NCI-H345 (cell line): Measurements from ENCODE around the gene CA9.

Experiments used
- DNase-seq: peaks from one replicate; lab custom pipeline; 2025; lab: John Stamatoyannopoulos, UW

CA9 gene

DNA sequence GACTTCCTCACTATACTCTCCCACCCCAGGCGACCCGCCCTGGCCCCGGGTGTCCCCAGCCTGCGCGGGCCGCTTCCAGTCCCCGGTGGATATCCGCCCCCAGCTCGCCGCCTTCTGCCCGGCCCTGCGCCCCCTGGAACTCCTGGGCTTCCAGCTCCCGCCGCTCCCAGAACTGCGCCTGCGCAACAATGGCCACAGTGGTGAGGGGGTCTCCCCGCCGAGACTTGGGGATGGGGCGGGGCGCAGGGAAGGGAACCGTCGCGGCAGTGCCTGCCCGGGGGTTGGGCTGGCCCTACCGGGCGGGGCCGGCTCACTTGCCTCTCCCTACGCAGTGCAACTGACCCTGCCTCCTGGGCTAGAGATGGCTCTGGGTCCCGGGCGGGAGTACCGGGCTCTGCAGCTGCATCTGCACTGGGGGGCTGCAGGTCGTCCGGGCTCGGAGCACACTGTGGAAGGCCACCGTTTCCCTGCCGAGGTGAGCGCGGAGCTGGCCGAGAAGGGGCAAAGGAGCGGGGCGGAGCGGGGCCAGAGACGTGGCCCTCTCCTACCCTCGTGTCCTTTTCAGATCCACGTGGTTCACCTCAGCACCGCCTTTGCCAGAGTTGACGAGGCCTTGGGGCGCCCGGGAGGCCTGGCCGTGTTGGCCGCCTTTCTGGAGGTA is 2.1 kb downstream of the CA9 start:
- DNase-seq, result no peak

DNA sequence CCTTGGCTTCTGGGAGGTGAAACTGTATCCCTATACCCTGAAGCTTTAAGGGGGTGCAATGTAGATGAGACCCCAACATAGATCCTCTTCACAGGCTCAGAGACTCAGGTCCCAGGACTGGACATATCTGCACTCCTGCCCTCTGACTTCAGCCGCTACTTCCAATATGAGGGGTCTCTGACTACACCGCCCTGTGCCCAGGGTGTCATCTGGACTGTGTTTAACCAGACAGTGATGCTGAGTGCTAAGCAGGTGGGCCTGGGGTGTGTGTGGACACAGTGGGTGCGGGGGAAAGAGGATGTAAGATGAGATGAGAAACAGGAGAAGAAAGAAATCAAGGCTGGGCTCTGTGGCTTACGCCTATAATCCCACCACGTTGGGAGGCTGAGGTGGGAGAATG is 5.4 kb downstream of the CA9 start:
- DNase-seq, result no peak

DNA sequence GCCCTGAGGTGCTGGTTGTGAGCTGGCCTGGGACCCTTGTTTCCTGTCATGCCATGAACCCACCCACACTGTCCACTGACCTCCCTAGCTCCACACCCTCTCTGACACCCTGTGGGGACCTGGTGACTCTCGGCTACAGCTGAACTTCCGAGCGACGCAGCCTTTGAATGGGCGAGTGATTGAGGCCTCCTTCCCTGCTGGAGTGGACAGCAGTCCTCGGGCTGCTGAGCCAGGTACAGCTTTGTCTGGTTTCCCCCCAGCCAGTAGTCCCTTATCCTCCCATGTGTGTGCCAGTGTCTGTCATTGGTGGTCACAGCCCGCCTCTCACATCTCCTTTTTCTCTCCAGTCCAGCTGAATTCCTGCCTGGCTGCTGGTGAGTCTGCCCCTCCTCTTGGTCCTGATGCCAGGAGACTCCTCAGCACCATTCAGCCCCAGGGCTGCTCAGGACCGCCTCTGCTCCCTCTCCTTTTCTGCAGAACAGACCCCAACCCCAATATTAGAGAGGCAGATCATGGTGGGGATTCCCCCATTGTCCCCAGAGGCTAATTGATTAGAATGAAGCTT is 6.1 kb downstream of the CA9 start:
- no peak for DNase-seq

- no peak for DNase-seq
These were observed 6.8 kb downstream of the CA9 start for GRCh38 chr9:35680331-35681105.

DNA sequence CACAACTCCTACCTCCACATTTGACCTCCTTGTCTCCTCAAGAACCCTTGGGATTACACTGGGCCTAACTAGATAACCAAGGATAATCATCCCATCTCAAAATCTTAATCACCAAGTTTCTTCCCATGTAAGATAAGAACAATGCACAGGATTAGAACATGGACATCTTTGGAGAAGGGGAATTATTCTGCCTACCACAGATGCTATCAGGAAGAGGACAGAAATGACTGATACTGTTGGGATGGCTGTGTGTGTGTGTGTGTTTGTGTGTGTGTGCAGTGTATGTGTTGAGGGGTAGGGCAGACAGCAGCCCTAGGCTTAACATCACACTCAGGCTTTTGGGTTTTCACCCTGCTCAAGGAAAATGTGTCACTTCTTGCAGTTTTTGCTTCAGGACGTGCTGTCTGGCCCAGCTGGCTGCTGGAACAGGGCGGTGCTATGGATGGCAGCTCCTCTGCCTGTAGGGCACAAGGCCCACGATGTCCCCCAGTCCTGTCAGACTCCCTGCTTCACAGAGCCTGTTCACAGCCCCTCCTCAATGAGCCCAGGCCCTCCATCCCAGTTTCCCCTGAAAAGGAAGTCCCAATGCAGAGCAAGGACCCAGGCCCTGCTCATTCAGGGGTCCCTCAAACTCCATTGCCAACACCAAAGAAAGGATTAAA is 7.7 kb downstream of the CA9 start:
- DNase-seq, result no peak

GRCh38 chr9:35682051-35682450 is 8.3 kb downstream of the CA9 start:
- no peak for DNase-seq

DNA sequence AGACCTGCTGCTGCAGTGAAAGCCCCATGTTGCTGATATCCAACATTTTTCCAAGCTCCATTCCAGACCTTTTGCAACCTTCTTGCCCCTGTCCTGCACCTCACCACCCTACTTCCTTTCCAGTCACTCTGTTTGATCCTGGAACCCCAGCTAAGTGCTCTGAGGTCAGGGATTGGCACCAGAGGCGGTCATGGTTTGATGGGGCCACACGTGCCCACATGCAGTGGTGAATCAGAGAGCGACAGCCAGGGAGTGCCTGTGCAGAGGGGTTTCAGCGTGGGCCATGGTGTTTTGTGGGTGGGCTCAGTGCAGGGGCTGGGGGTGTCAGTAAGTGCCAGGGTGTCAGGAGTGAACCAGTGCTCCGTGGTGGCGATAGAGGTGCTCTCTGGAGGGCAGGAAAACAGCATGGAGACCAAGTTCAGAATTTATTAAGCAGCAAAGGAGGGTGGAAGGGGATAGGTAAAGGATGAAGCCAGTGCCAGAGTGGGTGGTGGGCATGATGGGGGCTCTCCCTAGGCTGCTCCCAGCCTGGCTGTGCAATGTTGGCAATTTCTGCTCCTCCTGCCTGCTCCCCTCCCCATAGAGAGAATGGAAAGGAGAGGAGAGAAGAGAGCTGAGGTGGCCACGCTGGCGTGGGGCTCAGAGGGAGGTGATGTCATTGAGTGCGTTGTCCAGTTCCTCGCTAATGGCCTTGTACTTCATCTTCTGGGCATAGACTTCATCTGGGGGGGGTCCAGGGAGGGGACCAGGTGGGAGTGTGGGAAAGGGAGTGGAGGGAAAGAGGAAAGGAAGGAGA is 9.0 kb downstream of the CA9 start:
- DNase-seq, result no peak

DNA sequence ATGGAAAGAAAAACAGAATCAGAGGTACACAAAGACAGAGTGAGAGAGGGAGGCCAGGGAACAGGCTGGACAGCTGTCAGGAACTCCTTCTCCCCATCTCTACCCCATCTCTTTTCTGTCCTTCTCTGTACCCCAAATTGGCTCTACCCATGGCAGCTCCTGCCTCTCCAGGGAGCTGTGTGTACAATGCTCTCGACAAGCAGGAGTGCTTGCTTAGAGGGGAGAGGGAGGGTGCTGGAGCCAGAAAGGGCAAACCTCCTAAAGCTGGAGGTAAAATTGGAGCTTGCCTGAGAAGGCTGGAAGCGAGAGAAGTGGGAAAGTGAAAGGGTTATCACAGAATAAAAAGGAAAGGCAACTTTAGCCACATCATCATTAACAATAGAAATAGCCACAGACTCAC is 9.6 kb downstream of the CA9 start:
- DNase-seq, result no peak

GRCh38 chr9:35684921-35685320 is 11.2 kb downstream of the CA9 start:
- no peak for DNase-seq

DNA sequence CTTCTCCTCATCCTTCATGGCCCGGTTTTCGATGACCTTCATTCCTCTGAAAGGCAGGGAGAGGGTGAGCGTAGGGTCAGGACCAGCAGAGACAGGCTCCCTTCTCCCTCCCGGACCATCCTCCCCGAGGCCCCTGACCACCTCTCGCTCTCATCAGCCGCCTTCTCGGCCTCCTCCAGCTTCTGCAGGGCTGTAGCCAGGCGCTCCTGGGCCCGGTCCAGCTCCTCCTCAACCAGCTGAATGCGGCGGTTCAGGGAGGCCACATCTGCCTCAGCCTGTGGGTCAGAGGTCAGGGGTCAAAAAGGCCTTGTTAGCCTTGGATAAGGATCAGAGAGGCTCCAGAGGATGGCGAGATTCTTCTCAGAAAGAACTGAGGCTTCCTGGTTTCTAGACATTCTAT is 11.8 kb downstream of the CA9 start:
- DNase-seq, result no peak

DNA sequence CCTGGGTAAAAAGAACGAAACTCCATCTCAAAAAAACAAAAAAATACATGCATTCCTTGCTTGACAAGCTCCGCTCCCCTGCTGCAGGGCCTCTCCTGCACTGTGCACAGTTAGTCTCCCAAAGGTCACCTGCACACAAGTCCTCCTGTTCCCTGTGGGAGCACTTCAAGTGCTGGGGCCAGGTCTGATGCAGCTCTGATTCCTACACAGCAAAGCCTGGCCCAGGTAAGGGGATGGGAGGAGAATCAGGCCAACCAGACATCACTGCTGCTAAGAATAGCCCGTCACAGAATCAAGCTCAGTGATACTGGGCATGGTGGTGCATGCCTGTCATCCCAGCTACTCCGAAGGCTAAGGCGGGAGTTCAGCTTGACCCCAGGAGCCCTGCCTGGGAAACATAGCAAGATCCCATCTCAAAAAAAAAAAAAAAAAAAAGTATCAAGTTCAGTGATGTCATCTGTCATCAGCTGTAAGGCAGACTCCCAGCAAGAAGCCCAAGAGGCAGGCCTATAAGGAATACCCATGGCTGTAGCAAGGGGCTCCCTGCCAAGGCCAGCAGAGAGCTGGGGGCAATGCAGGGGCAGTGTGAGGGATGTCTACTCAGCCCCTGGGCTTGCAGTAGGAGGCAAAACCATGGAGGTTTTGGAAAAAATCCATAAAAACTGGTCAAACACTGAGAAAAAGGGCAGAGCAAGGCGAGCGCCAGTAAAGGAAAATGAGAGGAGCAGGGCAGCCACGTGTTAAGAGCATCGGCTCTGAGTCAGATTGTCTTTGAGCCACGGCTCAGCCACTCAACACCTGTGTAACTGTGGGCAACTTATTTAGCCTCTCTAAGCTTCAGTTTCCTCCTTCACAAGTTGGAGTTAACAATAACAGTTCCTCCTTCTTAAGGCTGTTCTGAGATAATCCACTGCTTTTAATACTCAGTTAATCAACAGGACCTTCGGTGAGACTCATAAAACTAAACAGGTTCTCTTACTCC is 12.8 kb downstream of the CA9 start:
- DNase-seq, result no peak

GRCh38 chr9:35687306-35687705 is 13.6 kb downstream of the CA9 start:
- no peak for DNase-seq

DNA sequence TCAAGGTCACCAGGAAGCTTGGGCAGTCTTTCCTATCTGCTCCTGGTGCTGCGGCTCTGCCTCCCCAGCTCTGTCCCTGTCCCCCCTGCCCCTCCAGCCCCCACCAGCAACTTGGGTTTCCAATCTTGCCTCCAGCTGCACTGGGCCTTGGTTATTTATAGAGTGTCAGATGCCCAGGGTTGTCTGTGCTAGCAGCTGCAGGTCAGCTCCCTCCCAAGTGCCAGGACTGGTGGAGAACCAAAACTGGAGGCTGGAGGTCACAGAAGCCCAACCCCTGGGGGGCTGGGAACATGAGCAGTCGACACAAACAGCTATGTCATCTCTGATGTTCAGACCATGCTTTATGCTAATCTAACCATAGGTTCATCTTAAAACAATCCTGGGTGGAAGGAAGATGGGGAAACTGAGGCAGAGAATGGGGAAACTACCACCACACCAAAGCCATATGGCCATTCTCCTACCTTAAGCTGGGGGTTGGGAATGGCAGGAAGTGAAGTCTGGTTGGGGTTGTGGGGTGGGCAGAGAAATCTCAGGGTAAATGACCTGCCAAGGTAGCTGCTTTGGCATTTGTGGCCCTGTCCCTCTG is 14.3 kb downstream of the CA9 start:
- no peak for DNase-seq

DNA sequence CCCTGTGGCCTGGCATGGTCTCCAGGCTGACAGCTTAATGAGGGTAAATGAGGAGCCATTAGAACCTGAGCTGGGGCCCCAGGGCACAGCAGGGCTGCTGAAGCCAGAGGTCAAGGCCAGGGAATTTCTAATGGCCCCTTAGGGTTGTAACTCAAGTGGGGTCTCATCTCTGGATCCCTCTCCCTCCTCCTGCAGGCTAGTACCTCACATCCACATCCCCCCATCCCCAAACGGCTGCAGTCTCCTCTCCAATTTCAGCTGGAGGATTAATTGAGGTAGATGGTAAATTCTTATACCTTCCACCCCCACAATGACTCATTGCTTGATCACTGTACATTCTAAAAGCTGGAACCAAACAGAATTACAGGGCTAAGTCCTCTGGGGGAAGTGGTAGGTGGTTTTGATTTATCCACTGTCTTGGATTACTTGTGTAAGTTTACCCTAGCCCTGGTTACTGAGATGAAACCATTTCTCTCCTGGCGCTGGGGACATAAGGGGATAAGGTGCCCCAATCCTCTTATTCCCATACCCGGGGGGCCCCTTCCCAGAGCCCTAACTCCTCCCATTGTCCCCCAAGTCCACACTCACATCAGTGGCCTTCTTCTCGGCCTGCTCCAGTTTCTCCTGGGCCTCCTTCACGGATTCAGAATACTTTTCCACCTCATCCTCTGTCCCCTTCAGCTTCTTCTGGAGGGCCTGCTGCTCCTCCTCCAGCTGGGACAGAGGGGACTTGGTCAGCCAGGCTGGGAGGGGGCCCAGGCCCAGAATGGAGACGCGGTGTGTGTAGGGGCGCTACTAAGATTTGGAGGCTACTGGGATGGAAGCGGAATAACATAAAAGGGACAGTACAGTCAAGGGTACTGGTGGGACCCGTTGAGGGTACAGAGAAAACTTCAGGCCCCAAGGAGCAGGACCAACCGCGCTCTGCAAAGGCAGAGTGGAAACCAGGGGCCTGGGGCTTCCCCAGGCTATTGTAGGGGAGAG is 15.1 kb downstream of the CA9 start:
- DNase-seq, result no peak

GRCh38 chr9:35689542-35690293 is 16.0 kb downstream of the CA9 start, which contains the start of gene TPM2:
Gene TPM2, minus strand, starts transcription at chr9:35689925. Its CDS starts 108 bp downstream, at chr9:35689817.
- no peak for DNase-seq

GRCh38 chr9:35690294-35690613 is 16.5 kb downstream of the CA9 start:
- no peak for DNase-seq

DNA sequence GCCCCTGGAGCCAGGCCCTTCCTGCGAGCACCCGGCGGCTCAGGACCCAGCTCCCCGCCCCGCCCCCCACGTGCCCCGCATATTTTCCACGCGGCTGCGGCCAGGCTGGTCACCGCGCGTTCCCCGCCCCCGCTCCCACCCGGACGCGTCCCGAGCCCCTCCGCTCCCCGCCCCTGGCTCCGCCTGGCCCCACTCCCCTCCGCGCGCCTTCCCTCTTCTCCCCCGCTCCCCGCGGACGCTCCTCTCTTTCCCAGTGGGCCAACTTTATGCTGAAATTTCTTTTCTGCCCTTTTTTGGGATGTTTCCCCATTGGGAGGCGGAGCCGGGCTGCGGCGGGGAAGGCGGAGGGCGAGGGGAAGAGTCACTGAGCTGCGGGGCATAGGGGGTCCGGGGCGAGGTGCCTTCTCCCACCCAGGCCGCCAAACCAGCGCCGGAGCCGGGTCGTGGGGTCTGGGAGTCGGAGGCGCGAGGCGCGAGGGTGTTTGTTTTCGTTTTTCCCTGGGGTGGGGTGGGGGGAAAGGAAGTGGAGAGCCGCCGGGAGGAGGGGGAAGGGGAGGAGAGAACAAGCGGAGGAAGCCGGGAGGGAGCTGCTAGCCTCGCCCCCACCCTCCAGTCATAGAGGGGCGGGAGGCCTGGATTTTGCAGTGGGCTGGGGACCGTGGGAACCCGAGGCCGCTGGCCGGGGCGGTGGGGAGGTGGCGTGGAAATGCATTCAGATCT is 17.0 kb downstream of the CA9 start:
- DNase-seq, result peak; percentile 37

DNA sequence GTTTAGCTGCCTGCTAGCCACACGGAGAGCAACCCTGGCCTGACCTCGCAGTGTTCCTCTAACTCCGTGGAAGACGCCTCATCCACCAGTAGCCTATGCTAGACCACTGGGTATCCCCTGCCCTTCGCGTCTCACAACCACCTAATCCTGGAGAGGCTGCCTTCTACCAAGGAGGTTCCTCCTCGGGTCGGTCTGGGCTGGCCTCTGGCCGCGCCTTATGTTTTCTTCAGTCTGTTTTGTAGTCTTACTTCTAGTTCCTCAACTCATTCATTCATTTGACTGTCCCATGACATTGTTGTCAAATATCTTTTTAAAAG is 17.6 kb downstream of the CA9 start:
- no peak for DNase-seq
